Measurements from ENCODE around the gene ARL5C. TPM values are rescaled to one million over a fixed set of nuclear protein-coding genes. Genes with fewer than 3 reads are reported as not detected.

ARL5C gene
- total RNA-seq, 2 experiments from 2014 or later, result not detected

- intact Hi-C loops (cut with micrococcal nuclease), result no loop called here
- ChIA-PET CTCF (no interaction called here), POLR2A (no interaction called here)
- Mint-ChIP-seq H3K27ac (no peak overlapping the region), H3K9me3 (no peaks in the 10 kb centered on the region), H3K4me3 (no peak overlapping the region), H3K36me3 (no peaks in the 10 kb centered on the region), H3K4me1 (ENCODE audit: low read depth) (no peaks in the 10 kb centered on the region), H3K27me3 (no peaks in the 10 kb centered on the region)
- no peak for DNase-seq
These were observed 52.1 kb downstream of the ARL5C start for GRCh38 chr17:39113871-39114270.

- H3K4me1 Mint-ChIP-seq (ENCODE audit: low read depth), result no peaks in the 10 kb centered on the region
- POLR2A ChIA-PET, result no interaction called here
- CTCF ChIA-PET, result no interaction called here
- H3K36me3 Mint-ChIP-seq, result no peaks in the 10 kb centered on the region
- H3K27me3 Mint-ChIP-seq, result no peaks in the 10 kb centered on the region
- intact Hi-C loops (cut with micrococcal nuclease), result no loop called here
- H3K27ac Mint-ChIP-seq, result no peak overlapping the region
- H3K9me3 Mint-ChIP-seq, result no peaks in the 10 kb centered on the region
- no peak for DNase-seq
- no peak overlapping the region for H3K4me3 Mint-ChIP-seq
These were observed 55.4 kb downstream of the ARL5C start for GRCh38 chr17:39110435-39111136.

- H3K36me3 Mint-ChIP-seq, result no peaks in the 10 kb centered on the region
- DNase-seq, result no peak
- H3K4me3 Mint-ChIP-seq, result no peak overlapping the region
- H3K4me1 Mint-ChIP-seq (ENCODE audit: low read depth), result no peaks in the 10 kb centered on the region
- CTCF ChIA-PET, result no interaction called here
- intact Hi-C loops (cut with micrococcal nuclease), result no loop called here
- no peaks in the 10 kb centered on the region for H3K9me3 Mint-ChIP-seq
- no peak overlapping the region for H3K27ac Mint-ChIP-seq
- POLR2A ChIA-PET, result no interaction called here
- H3K27me3 Mint-ChIP-seq, result no peaks in the 10 kb centered on the region
These were observed 57.2 kb downstream of the ARL5C start for GRCh38 chr17:39108461-39109375.

GRCh38 chr17:39107973-39108372 is 58.0 kb downstream of the ARL5C start:
- no peaks in the 10 kb centered on the region for H3K36me3 Mint-ChIP-seq
- H3K4me3 Mint-ChIP-seq, result no peak overlapping the region
- intact Hi-C loops (cut with micrococcal nuclease), result no loop called here
- DNase-seq, result no peak
- H3K27ac Mint-ChIP-seq, result no peak overlapping the region
- ChIA-PET CTCF (no interaction called here), POLR2A (no interaction called here)
- no peaks in the 10 kb centered on the region for H3K27me3 Mint-ChIP-seq
- H3K9me3 Mint-ChIP-seq, result no peaks in the 10 kb centered on the region
- H3K4me1 Mint-ChIP-seq (ENCODE audit: low read depth), result no peaks in the 10 kb centered on the region

- peaks cover 5% of the 10 kb centered on the region for H3K4me1 Mint-ChIP-seq (ENCODE audit: low read depth)
- no peak overlapping the region for H3K4me3 Mint-ChIP-seq
- ChIA-PET CTCF (no interaction called here), POLR2A (no interaction called here)
- H3K9me3 Mint-ChIP-seq, result no peaks in the 10 kb centered on the region
- no peaks in the 10 kb centered on the region for H3K36me3 Mint-ChIP-seq
- no peak overlapping the region for H3K27ac Mint-ChIP-seq
- no peak for DNase-seq
- no peaks in the 10 kb centered on the region for H3K27me3 Mint-ChIP-seq
- intact Hi-C loops (cut with micrococcal nuclease), result no loop called here
These were observed 58.8 kb downstream of the ARL5C start for GRCh38 chr17:39107155-39107554.

Other genes with a start within 250 kb of the ARL5C start
- not detected for gene FBXO47, start 198.8 kb downstream of the ARL5C start, total RNA-seq
- gene PLXDC1, start 14.5 kb downstream of the ARL5C start, total RNA-seq, result 1 to 10 TPM; 1.2 to 2.2 TPM
- 10 to 100 TPM; 13.6 to 14.1 TPM for gene CACNB1, start 31.5 kb upstream of the ARL5C start, total RNA-seq
- gene RPL19, start 34.1 kb upstream of the ARL5C start, total RNA-seq, result 1,000 to 10,000 TPM; 2,624 to 2,689 TPM
- not detected for gene STAC2, start 59.8 kb upstream of the ARL5C start, total RNA-seq
- 10 to 100 TPM; 17.4 to 18.3 TPM for gene FBXL20, start 235.5 kb upstream of the ARL5C start, total RNA-seq

All from activated CD4-positive, alpha-beta memory T cell treated with anti-CD3 and anti-CD28 coated beads for 36 hours (primary cell).